ENCODE data around the gene ZG16.
"Not testable (repeated sequence)": the region's sequence is repeated elsewhere in the genome, so short reads cannot be mapped to it uniquely, and the experiment has no call there.

ZG16 gene

GRCh38 chr16:29740630-29741015 is 37.4 kb upstream of the ZG16 start:
- H3K27ac ChIP-seq (ENCODE audit: insufficient read depth, low read depth, low read length, poor library complexity, severe bottlenecking); H3K27me3 ChIP-seq (ENCODE audit: control insufficient read depth, insufficient read depth, low read length, poor library complexity, severe bottlenecking); H3K4me3 ChIP-seq (ENCODE audit: insufficient read depth, low read depth, low read length); H3K4me1 ChIP-seq (ENCODE audit: control insufficient read depth, insufficient read depth, low read length); H3K36me3 ChIP-seq (ENCODE audit: control insufficient read depth, insufficient read depth, low read length); H3K9me3 ChIP-seq (ENCODE audit: control insufficient read depth, low read length): not testable (repeated sequence)
- WGBS, 2 experiments: 96% methylated on average over 11 of the region's 11 CpGs

- Histone ChIP-seq H3K27ac (ENCODE audit: insufficient read depth, low read depth, low read length, poor library complexity, severe bottlenecking) (no peak overlapping the region), H3K9me3 (ENCODE audit: control insufficient read depth, low read length) (no peaks in the 10 kb centered on the region), H3K4me3 (ENCODE audit: insufficient read depth, low read depth, low read length) (no peak overlapping the region), H3K27me3 (ENCODE audit: control insufficient read depth, insufficient read depth, low read length, poor library complexity, severe bottlenecking) (no peaks in the 10 kb centered on the region), H3K4me1 (ENCODE audit: control insufficient read depth, insufficient read depth, low read length) (no peaks in the 10 kb centered on the region), H3K36me3 (ENCODE audit: control insufficient read depth, insufficient read depth, low read length) (no peaks in the 10 kb centered on the region)
- WGBS, 2 experiments: 91 to 93% methylated on average over 7 of the region's 7 CpGs
Observed at GRCh38 chr16:29742683-29743275, 35.3 kb upstream of the ZG16 start.

- Histone ChIP-seq H3K4me3 (ENCODE audit: insufficient read depth, low read depth, low read length) (no peak overlapping the region), H3K27me3 (ENCODE audit: control insufficient read depth, insufficient read depth, low read length, poor library complexity, severe bottlenecking) (no peaks in the 10 kb centered on the region), H3K9me3 (ENCODE audit: control insufficient read depth, low read length) (no peaks in the 10 kb centered on the region), H3K4me1 (ENCODE audit: control insufficient read depth, insufficient read depth, low read length) (no peaks in the 10 kb centered on the region), H3K27ac (ENCODE audit: insufficient read depth, low read depth, low read length, poor library complexity, severe bottlenecking) (no peak overlapping the region), H3K36me3 (ENCODE audit: control insufficient read depth, insufficient read depth, low read length) (no peaks in the 10 kb centered on the region)
- WGBS, 2 experiments: 96% methylated on average over 5 of the region's 5 CpGs
Observed at GRCh38 chr16:29743475-29743826, 34.6 kb upstream of the ZG16 start.

- 92 to 94% methylated on average over 21 of the region's 21 CpGs for WGBS, 2 experiments
Observed at GRCh38 chr16:29743827-29744531, 34.1 kb upstream of the ZG16 start.

GRCh38 chr16:29744541-29745101 is 33.4 kb upstream of the ZG16 start:
- H3K36me3 ChIP-seq (ENCODE audit: control insufficient read depth, insufficient read depth, low read length): no peaks in the 10 kb centered on the region
- no peaks in the 10 kb centered on the region for H3K27me3 ChIP-seq (ENCODE audit: control insufficient read depth, insufficient read depth, low read length, poor library complexity, severe bottlenecking)
- H3K4me1 ChIP-seq (ENCODE audit: control insufficient read depth, insufficient read depth, low read length): no peaks in the 10 kb centered on the region
- WGBS, 2 experiments: 90 to 93% methylated on average over 20 of the region's 20 CpGs
- H3K4me3 ChIP-seq (ENCODE audit: insufficient read depth, low read depth, low read length): no peak overlapping the region
- no peaks in the 10 kb centered on the region for H3K9me3 ChIP-seq (ENCODE audit: control insufficient read depth, low read length)
- H3K27ac ChIP-seq (ENCODE audit: insufficient read depth, low read depth, low read length, poor library complexity, severe bottlenecking): no peak overlapping the region

More at GRCh38 chr16:29743827-29744531, 34.1 kb upstream of the ZG16 start:
- Histone ChIP-seq H3K27me3 (ENCODE audit: control insufficient read depth, insufficient read depth, low read length, poor library complexity, severe bottlenecking) (no peaks in the 10 kb centered on the region), H3K4me1 (ENCODE audit: control insufficient read depth, insufficient read depth, low read length) (no peaks in the 10 kb centered on the region), H3K27ac (ENCODE audit: insufficient read depth, low read depth, low read length, poor library complexity, severe bottlenecking) (no peak overlapping the region), H3K9me3 (ENCODE audit: control insufficient read depth, low read length) (no peaks in the 10 kb centered on the region), H3K4me3 (ENCODE audit: insufficient read depth, low read depth, low read length) (no peak overlapping the region), H3K36me3 (ENCODE audit: control insufficient read depth, insufficient read depth, low read length) (no peaks in the 10 kb centered on the region)

- Histone ChIP-seq H3K4me3 (ENCODE audit: insufficient read depth, low read depth, low read length) (no peak overlapping the region), H3K9me3 (ENCODE audit: control insufficient read depth, low read length) (no peaks in the 10 kb centered on the region), H3K36me3 (ENCODE audit: control insufficient read depth, insufficient read depth, low read length) (no peaks in the 10 kb centered on the region), H3K4me1 (ENCODE audit: control insufficient read depth, insufficient read depth, low read length) (no peaks in the 10 kb centered on the region), H3K27ac (ENCODE audit: insufficient read depth, low read depth, low read length, poor library complexity, severe bottlenecking) (no peak overlapping the region), H3K27me3 (ENCODE audit: control insufficient read depth, insufficient read depth, low read length, poor library complexity, severe bottlenecking) (no peaks in the 10 kb centered on the region)
- WGBS, 2 experiments: 77 to 83% methylated on average over 16 of the region's 16 CpGs
Observed at GRCh38 chr16:29745121-29745852, 32.8 kb upstream of the ZG16 start.

GRCh38 chr16:29745853-29746345 is 32.2 kb upstream of the ZG16 start, which contains the start of gene C16orf54:
C16orf54 (minus strand) TSS chr16:29745990; CDS start chr16:29744951, 1,039 bp downstream.
- WGBS, 2 experiments: 81 to 85% methylated on average over 12 of the region's 12 CpGs
- H3K36me3 ChIP-seq (ENCODE audit: control insufficient read depth, insufficient read depth, low read length): no peaks in the 10 kb centered on the region
- H3K27me3 ChIP-seq (ENCODE audit: control insufficient read depth, insufficient read depth, low read length, poor library complexity, severe bottlenecking): no peaks in the 10 kb centered on the region
- H3K4me3 ChIP-seq (ENCODE audit: insufficient read depth, low read depth, low read length): no peak within 1 kb of the TSS
- no peaks in the 10 kb centered on the region for H3K9me3 ChIP-seq (ENCODE audit: control insufficient read depth, low read length)
- H3K4me1 ChIP-seq (ENCODE audit: control insufficient read depth, insufficient read depth, low read length): no peaks in the 10 kb centered on the region
- H3K27ac ChIP-seq (ENCODE audit: insufficient read depth, low read depth, low read length, poor library complexity, severe bottlenecking): no peak within 1 kb of the TSS

GRCh38 chr16:29746518-29746917 is 31.5 kb upstream of the ZG16 start:
- 90 to 91% methylated on average over 4 of the region's 4 CpGs for WGBS, 2 experiments
- not testable (repeated sequence) for H3K9me3 ChIP-seq (ENCODE audit: control insufficient read depth, low read length); H3K27ac ChIP-seq (ENCODE audit: insufficient read depth, low read depth, low read length, poor library complexity, severe bottlenecking); H3K27me3 ChIP-seq (ENCODE audit: control insufficient read depth, insufficient read depth, low read length, poor library complexity, severe bottlenecking); H3K4me3 ChIP-seq (ENCODE audit: insufficient read depth, low read depth, low read length); H3K36me3 ChIP-seq (ENCODE audit: control insufficient read depth, insufficient read depth, low read length); H3K4me1 ChIP-seq (ENCODE audit: control insufficient read depth, insufficient read depth, low read length)

- Histone ChIP-seq H3K27me3 (ENCODE audit: control insufficient read depth, insufficient read depth, low read length, poor library complexity, severe bottlenecking) (no peaks in the 10 kb centered on the region), H3K4me3 (ENCODE audit: insufficient read depth, low read depth, low read length) (no peak overlapping the region), H3K4me1 (ENCODE audit: control insufficient read depth, insufficient read depth, low read length) (no peaks in the 10 kb centered on the region), H3K36me3 (ENCODE audit: control insufficient read depth, insufficient read depth, low read length) (no peaks in the 10 kb centered on the region), H3K27ac (ENCODE audit: insufficient read depth, low read depth, low read length, poor library complexity, severe bottlenecking) (no peak overlapping the region), H3K9me3 (ENCODE audit: control insufficient read depth, low read length) (no peaks in the 10 kb centered on the region)
- WGBS, 2 experiments: 95 to 96% methylated on average over 30 of the region's 30 CpGs
Observed at GRCh38 chr16:29747947-29748759, 29.9 kb upstream of the ZG16 start.
